ENCODE results near the gene ARHGEF40.

Gene ARHGEF40

GRCh38 chr14:21048638-21049037, 21.5 kb upstream of the ARHGEF40 start:
- no peak overlapping the region for H3K27ac Mint-ChIP-seq
- no peak for TF ChIP-seq CTCF (IDR thresholded peaks at IDR 0.05)
- H3K27me3 Mint-ChIP-seq (ENCODE audit: low read depth, poor library complexity) = peaks cover 16% of the 10 kb centered on the region
- no peaks in the 10 kb centered on the region for H3K9me3 Mint-ChIP-seq
- no peak for DNase-seq
- H3K4me3 Mint-ChIP-seq = no peak overlapping the region
- H3K4me1 Mint-ChIP-seq = peaks cover 20% of the 10 kb centered on the region
- no peaks in the 10 kb centered on the region for H3K36me3 Mint-ChIP-seq (ENCODE audit: low read depth)

GRCh38 chr14:21049271-21049673, 20.8 kb upstream of the ARHGEF40 start:
- no peak for TF ChIP-seq CTCF (IDR thresholded peaks at IDR 0.05)
- Mint-ChIP-seq H3K27me3 (ENCODE audit: low read depth, poor library complexity) (peaks cover 16% of the 10 kb centered on the region), H3K9me3 (no peaks in the 10 kb centered on the region), H3K27ac (no peak overlapping the region), H3K4me3 (no peak overlapping the region), H3K4me1 (peaks cover 20% of the 10 kb centered on the region), H3K36me3 (ENCODE audit: low read depth) (no peaks in the 10 kb centered on the region)
- DNase-seq = no peak

- Mint-ChIP-seq H3K27me3 (ENCODE audit: low read depth, poor library complexity) (peaks cover 9% of the 10 kb centered on the region), H3K27ac (no peak overlapping the region), H3K36me3 (ENCODE audit: low read depth) (no peaks in the 10 kb centered on the region), H3K9me3 (no peaks in the 10 kb centered on the region), H3K4me3 (no peak overlapping the region), H3K4me1 (peaks cover 13% of the 10 kb centered on the region)
- DNase-seq = no peak
- no peak for TF ChIP-seq CTCF (IDR thresholded peaks at IDR 0.05)
Observed at GRCh38 chr14:21050597-21050996, 19.5 kb upstream of the ARHGEF40 start.

- H3K27ac Mint-ChIP-seq = no peak overlapping the region
- no peaks in the 10 kb centered on the region for H3K36me3 Mint-ChIP-seq (ENCODE audit: low read depth)
- peaks cover 26% of the 10 kb centered on the region for H3K4me1 Mint-ChIP-seq
- TF ChIP-seq CTCF (IDR thresholded peaks at IDR 0.05) = no peak
- no peak overlapping the region for H3K4me3 Mint-ChIP-seq
- H3K27me3 Mint-ChIP-seq (ENCODE audit: low read depth, poor library complexity) = peaks cover 8% of the 10 kb centered on the region
- no peak for DNase-seq
- no peaks in the 10 kb centered on the region for H3K9me3 Mint-ChIP-seq
Observed at GRCh38 chr14:21053184-21054122, 16.7 kb upstream of the ARHGEF40 start.

- Mint-ChIP-seq H3K27me3 (ENCODE audit: low read depth, poor library complexity) (peaks cover 9% of the 10 kb centered on the region), H3K4me3 (no peak overlapping the region), H3K36me3 (ENCODE audit: low read depth) (no peaks in the 10 kb centered on the region), H3K4me1 (peaks cover 32% of the 10 kb centered on the region), H3K9me3 (no peaks in the 10 kb centered on the region), H3K27ac (no peak overlapping the region)
- no peak for TF ChIP-seq CTCF (IDR thresholded peaks at IDR 0.05)
- no peak for DNase-seq
Observed at GRCh38 chr14:21054123-21054767, 15.9 kb upstream of the ARHGEF40 start.

All from nephron progenitor cell (in vitro differentiated cells).